ENCODE data around the gene MYLK.

DNA sequence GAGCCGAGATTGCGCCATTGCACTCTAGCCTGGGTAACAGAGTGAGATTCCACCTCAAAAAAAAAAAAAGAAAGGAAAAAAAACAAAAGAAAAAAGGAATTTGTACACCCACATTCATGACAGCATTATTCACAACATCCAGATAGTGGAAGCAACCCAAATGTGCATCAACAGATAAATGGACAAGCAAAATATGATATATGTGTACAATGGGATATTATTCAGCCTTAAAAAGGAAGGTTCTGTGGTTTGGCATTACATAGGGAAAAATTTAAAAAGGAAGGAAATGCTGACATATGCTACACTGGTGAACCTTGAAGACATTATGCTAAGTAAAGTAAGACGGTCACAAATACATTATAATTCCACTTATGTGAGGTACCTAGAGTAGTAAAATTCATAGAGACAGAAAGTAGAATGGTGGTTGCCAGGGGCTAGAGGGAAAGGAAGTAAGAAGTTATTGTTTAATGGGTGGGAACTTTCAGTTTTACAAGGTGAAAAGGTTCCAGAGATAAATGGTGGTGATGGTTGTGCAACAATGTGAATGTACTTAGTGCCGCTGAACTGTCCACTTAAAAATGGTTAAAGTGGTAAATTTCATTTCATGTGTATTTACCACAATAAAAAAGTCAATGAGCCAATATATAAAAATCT lies 118.5 kb downstream of the MYLK start:
- no peak for TF ChIP-seq EZH2 (IDR thresholded peaks at IDR 0.05)
- TF ChIP-seq POLR2AphosphoS5 (IDR thresholded peaks at IDR 0.05; ENCODE audit: borderline replicate concordance, low read depth, low read length): no peak

Data from SK-N-MC (cell line).